ENCODE measurements around the gene SMC1B.
"Not testable (repeated sequence)": the region's sequence is repeated elsewhere in the genome, so short reads cannot be mapped to it uniquely, and the experiment has no call there.

The SMC1B gene, protein sequence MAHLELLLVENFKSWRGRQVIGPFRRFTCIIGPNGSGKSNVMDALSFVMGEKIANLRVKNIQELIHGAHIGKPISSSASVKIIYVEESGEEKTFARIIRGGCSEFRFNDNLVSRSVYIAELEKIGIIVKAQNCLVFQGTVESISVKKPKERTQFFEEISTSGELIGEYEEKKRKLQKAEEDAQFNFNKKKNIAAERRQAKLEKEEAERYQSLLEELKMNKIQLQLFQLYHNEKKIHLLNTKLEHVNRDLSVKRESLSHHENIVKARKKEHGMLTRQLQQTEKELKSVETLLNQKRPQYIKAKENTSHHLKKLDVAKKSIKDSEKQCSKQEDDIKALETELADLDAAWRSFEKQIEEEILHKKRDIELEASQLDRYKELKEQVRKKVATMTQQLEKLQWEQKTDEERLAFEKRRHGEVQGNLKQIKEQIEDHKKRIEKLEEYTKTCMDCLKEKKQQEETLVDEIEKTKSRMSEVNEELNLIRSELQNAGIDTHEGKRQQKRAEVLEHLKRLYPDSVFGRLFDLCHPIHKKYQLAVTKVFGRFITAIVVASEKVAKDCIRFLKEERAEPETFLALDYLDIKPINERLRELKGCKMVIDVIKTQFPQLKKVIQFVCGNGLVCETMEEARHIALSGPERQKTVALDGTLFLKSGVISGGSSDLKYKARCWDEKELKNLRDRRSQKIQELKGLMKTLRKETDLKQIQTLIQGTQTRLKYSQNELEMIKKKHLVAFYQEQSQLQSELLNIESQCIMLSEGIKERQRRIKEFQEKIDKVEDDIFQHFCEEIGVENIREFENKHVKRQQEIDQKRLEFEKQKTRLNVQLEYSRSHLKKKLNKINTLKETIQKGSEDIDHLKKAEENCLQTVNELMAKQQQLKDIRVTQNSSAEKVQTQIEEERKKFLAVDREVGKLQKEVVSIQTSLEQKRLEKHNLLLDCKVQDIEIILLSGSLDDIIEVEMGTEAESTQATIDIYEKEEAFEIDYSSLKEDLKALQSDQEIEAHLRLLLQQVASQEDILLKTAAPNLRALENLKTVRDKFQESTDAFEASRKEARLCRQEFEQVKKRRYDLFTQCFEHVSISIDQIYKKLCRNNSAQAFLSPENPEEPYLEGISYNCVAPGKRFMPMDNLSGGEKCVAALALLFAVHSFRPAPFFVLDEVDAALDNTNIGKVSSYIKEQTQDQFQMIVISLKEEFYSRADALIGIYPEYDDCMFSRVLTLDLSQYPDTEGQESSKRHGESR

DNA sequence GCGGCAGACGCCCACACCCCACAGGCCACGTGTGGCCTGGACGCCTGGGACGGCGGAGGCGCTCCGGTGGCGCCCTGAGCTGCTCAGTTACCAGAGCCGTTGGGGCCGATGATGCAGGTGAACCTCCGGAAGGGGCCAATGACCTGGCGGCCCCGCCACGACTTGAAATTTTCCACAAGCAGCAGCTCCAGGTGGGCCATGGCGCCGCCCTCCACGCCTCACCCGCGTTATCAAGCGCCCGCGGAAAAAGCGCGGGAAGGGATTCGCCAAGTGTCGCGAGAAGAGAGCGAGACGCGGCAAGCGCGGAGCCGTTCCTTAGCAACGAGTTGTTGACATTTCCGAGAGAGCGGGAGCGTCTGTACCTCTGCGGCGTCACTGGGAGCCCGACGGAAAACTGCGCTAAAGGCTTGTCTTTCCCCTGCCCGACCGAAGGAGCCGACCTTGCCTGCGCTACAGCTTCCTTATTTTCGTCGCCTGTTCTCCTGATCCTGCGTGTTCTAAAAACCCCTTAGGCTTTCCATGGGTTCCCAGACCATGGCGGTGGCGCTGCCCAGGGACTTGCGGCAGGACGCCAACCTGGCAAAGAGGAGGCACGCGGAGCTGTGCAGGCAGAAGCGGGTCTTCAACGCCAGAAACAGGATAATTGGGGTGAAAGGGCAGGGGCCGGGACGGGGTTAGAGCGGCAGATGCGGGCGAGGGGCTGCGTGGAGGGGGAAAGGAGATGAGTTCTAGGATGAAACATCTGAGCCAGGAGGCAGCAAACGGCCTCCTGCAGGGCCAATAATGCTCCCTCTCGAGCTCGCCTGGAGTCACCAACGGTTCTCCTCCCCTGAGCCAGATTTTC is at the start of gene SMC1B, which contains the start of gene RIBC2:
TSS of gene SMC1B (minus strand) at position 232 of the 844 bp plus-strand sequence. CDS start at position 200, 32 bp downstream.
TSS of gene RIBC2 (plus strand) at position 326 of the 844 bp plus-strand sequence. CDS start at position 520, 194 bp downstream.
- peak; percentile 21 for DNase-seq (ENCODE audit: low read depth)
- peak within 1 kb of the TSS; percentile 61 for H3K4me3 ChIP-seq (ENCODE audit: low read depth, low read length)

DNA sequence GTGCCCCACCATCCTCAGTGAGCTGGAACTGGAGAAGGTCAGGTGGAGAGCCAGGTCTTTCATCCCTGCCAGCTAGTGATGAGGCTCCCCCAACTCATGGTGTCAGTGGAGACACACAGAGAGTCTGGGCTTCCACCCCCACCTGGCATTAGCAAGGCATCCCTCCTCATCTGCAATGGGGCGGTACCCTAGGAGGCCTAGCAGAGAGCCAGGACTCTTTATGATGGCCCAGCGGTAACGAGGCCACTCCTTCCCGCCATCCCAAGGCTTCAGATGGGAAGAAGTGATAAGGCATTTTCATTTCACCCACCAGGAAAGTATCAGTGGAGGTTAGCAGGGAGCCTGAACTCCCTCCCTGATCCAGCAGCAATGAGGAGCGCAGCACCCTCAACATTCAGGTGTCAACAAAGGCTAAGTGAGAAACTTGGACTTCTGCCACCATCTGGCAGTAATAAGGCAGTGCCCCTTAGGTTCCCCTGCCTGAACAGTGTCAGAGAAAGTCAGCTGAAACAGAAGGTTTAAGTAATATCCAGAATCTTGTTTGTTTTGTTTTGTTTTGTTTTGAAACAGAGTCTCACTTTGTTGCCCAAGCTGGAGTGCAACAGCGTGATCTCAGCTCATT is 48.7 kb upstream of the SMC1B start:
- DNase-seq (ENCODE audit: low read depth) = no peak
- H3K4me3 ChIP-seq (ENCODE audit: low read depth, low read length) = no peak overlapping the region

DNA sequence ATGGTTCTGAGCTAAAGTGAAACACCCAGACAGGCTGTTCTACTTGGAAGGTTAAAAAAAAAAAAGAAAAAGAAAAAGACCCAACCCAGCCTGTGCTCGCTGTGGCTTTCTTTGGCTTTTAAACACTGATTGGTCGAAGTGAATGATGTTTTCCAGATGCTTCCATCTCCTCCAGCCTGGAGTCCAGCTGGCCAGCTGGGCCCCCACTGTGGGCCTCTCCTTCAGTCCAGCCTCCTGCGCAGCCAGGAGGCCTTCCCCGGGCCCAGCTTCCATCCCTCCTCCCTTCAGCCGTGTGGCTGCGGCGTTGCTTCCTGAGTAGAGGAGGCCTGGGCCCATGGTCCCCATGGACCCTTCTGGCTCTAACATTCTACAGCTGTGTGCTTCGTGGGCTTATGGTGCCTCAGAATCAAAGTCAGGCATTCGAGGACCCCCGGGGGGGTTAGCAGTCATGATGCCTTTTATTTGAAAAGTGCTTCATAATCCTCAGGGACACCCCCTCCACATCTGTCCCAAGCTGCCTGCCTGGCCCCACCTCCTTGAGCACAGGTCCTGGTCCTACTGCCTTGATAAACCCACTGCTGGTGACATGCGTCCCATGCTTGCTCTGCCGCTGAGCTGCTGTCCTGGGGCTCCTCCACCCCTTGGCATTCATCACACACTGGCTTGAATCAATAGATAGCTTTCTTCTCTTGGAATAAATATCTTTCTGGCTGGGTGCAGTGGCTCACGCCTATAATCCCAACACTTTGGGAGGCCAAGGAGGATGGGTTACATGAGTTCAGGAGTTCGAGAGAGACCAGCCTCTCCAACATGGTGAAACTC is 47.1 kb upstream of the SMC1B start:
- no peak for DNase-seq (ENCODE audit: low read depth)
- H3K4me3 ChIP-seq (ENCODE audit: low read depth, low read length) = no peak overlapping the region

DNA sequence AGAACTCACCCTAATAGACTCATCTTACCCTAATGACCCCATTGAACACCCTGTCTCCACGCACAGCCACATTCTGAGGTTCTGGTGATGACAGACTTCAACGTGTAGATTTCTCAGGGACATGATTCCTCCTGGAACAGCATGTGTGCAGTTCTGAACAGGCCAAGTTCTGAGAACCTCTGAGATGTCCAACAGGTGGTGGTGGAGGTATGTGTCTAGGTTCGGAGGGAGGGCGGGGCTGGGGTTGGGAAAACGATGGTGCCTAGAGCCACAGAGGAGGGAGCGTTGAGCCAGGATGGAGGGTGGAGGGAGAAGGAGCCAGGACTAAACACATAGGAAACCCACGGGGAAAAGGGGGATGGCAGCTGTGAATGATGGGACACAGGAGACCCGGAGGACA is 45.8 kb upstream of the SMC1B start:
- no peak for DNase-seq (ENCODE audit: low read depth)

DNA sequence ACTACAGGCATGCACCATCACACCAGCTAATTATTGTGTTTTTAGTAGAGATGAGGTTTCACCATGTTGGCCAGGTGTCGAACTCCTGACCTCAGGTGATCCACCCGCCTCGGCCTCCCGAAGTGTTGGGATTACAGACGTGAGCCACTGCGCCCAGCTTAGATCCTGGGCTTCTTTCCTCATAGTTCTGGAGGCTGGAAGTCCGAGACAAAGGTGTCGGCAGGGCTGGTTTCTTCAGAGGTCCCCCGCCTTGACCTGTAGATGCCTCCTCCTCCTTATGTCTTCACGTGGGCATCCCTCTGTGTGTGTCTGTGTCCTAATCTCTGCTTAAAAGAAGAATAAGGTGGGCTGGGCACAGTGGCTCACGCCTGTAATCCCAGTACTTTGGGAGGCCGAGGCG is 45.1 kb upstream of the SMC1B start:
- no peak overlapping the region for H3K4me3 ChIP-seq (ENCODE audit: low read depth, low read length)
- no peak for DNase-seq (ENCODE audit: low read depth)

More for the DNA sequence above, 45.8 kb upstream of the SMC1B start:
- H3K4me3 ChIP-seq (ENCODE audit: low read depth, low read length) = no peak overlapping the region

DNA sequence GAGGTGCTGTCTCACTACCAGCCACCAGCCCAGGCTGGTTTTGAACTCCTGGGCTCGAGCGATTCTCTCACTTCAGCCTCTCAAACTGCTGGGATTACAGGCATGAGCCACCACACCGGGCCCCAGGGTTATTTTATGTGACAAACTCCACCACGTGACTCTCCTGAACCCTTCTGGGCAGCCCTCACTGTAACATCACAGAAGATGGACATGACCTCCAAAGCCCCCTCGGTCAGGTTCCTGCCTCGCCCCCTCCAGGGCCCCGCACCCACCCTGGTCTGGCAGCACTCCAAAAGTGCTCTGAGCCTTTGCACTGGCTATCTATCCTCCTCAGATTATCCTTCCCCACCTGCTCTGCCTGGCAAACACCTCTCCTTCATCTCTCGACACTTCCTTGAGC is 43.4 kb upstream of the SMC1B start:
- DNase-seq (ENCODE audit: low read depth) = no peak
- H3K4me3 ChIP-seq (ENCODE audit: low read depth, low read length) = no peak overlapping the region

DNA sequence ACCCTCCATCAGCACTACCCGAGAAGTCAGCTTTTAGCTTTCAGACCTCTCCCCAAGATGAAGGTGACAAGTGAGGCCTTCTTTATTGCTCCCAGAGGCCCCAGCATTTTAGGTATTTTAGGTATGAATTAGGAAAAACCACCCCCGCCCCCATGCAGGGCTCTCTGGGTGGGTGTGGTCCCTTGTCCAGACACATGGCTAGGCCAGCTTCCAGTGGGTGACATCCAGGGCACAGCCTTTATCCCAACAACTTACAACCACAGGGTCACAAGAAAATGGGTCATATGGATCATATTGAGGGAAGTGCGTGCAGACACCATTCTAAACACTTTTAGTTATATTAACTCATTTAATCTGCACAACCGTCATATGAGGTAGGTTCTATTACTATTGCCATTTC is 42.2 kb upstream of the SMC1B start:
- no peak overlapping the region for H3K4me3 ChIP-seq (ENCODE audit: low read depth, low read length)

DNA sequence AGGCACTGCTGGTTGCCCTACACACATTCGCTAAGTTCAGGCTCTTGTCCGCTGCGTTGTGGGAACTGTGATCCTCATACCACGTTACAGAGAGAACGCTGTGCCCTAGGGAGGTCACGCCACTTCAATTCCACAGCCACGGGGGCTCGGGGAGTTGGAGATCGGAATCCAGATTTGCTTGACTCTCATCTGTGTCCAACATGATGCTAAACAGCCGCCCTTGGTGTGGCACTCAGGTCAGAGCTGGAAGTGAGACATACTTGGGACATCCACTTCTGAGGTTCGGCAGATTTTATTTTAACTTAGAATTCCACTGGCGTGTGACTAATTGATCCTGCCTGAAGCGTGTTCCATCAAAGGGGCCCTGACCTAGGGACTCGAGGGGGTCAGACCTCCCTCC is 41.8 kb upstream of the SMC1B start:
- H3K4me3 ChIP-seq (ENCODE audit: low read depth, low read length) = no peak overlapping the region
- no peak for DNase-seq (ENCODE audit: low read depth)

More for the DNA sequence above, 42.2 kb upstream of the SMC1B start:
- no peak for DNase-seq (ENCODE audit: low read depth)

DNA sequence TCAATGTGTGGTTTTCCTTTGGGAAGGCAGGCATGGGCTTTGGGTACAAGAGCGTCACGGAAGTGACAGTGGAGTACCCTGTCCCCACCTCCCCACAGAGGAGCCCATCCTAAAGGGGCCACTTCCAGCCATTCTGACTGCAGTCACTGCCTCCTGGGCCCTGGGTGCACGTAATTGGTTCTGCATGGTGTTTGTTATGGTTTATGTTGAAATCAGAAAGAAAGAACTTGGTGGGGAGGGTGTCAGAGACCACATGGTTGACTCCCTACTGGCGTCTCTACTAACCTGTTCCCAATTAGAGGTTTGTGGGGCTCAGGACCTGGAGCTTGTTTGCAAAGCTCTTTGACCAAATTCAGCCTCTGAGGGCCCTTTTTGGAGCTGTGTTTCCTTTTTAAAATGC is 40.9 kb upstream of the SMC1B start:
- H3K4me3 ChIP-seq (ENCODE audit: low read depth, low read length) = no peak overlapping the region
- no peak for DNase-seq (ENCODE audit: low read depth)

DNA sequence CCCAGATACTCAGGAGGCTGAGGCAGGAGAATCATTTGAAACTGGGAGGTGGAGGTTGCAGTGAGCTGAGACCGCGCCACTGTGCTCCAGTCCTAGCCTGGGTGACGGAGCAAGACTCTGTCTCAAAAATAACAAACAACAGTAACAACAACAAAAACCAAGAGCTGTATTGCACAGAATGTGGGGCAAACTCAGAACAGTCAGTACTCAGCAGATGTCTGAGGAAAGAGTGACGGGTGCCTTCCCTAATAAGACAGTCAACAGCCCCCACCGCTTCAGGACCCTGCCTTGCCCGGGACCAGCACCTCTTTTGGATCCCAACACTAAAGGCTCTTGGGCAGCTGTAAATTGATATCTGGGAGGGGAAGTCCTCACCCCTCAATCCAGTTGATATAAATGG is 40.4 kb upstream of the SMC1B start:
- no peak overlapping the region for H3K4me3 ChIP-seq (ENCODE audit: low read depth, low read length)
- no peak for DNase-seq (ENCODE audit: low read depth)

DNA sequence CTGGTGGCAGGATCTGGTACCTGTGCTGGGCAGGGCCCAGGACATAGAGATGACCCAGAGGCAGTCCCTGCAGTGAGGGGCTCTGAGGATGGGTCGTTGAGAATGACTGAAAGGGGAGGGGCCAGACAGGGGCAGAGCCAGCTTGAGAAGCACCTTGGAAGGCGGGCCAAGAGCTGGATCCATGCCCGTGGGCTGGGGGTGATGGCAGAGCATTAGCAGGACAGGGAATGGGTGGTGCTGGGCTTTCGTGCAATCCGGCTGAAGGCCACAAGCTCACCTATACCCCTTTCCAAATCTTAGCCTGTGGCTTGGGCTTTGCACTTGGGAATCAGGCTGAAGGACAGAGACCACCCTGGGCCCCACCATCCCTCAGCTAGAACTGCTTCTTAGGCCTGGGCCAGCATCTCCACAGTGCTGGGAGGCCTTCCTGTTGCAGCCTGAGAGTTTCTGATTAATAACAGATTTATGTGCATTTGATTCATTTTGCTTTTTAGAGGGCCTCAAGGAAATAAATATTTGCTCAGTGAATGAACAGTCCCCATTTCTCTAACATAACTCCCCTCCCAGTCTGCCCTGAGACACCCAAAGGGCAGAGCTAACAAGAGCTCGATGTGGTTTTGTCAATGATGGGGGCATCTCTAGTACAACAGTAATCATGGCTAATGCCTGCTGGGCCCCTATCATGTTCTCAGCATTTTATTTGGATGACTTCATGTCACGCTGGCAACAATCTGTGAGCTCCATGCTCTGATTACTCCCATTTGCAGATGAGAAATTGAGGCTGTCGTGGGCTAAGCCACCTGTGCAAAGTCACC is 39.4 kb upstream of the SMC1B start:
- H3K4me3 ChIP-seq (ENCODE audit: low read depth, low read length) = no peak overlapping the region
- no peak for DNase-seq (ENCODE audit: low read depth)

DNA sequence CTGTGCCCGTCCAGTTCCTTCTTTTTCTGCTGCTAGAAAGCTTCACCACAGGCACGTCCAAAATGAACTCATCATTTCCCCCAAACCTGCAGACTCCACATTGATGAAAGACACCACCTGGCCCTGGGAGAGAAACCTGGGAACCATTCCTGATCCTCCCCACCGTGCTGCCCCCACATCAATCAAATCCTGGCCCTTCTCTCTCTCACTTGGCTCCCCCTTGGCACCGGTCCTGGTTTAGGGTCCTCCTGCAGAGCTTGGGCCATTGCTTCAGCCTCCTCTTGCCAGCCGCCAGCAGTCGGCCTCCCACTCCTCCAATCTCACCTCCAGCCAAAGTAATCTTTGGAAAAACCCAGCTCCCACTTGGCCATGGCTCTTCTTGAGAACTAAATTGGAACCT is 38.6 kb upstream of the SMC1B start:
- H3K4me3 ChIP-seq (ENCODE audit: low read depth, low read length) = no peak overlapping the region
- DNase-seq (ENCODE audit: low read depth) = no peak

DNA sequence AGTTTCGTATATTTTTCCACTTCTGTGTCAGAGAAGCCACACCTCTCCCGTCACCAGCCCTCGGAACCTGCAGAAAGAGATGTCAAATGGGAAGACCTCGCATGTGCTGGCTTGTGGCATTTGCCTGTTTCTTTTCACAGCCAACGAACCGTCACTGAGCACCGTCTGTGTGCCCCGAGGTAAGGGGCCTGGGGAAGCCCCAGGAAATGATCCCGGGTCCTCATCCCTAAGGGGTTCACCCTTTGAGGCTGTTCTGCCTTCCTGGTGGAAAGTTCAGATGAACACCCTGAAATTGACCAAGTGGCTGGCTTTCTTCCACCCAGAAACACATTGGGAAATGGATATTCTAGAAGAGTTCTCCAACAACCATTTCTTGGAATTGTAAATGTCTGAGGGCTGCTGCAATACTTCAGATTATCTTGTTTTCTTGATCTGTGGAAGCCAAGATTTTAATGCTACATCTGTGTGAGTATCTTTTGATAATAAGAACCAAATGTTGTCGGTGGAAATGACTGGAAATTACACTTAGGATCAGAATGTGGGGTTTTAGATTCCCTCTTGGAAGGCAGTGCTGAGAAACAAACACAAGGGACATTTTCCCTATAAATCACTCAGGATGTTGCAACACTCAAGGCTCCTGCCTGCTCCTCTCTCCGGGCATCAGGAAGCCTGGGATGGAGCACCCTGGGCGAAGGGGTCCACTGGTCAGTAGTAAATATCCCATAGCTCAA is 37.7 kb upstream of the SMC1B start:
- DNase-seq (ENCODE audit: low read depth) = peak; percentile 83
- H3K4me3 ChIP-seq (ENCODE audit: low read depth, low read length) = no peak overlapping the region

DNA sequence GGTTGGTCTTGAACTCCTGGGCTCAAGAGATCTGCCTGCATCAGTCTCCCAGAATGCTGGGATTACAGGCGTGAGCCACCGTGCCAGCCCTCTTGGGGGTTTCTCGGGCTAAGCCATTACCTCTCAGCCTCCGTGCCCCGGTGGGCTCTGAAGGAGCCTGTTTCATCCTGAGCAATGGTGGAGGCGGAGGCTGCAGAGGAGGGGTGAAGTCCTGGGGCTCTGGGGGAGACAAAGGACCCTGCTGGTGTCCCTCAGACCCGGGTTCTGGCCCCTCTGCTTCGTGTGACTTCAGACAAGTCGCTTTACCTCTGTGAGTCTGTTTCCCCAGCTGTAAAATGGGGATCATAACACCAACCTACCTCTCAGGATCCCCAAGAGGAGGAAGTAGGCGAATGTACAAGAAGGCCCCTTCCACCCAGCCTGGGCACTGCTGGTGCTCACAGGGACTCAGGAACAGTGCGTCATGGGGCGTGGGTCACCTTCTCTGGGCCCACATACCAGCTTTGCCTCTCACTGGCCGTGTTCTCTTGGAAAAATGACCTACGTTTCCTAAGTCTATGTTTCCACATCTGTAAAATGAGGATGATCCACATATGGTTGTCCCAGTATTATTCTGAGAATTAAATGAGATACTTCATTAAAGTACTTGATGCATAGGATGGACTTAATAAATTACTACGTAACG is 36.8 kb upstream of the SMC1B start:
- DNase-seq (ENCODE audit: low read depth) = no peak
- H3K4me3 ChIP-seq (ENCODE audit: low read depth, low read length) = no peak overlapping the region

DNA sequence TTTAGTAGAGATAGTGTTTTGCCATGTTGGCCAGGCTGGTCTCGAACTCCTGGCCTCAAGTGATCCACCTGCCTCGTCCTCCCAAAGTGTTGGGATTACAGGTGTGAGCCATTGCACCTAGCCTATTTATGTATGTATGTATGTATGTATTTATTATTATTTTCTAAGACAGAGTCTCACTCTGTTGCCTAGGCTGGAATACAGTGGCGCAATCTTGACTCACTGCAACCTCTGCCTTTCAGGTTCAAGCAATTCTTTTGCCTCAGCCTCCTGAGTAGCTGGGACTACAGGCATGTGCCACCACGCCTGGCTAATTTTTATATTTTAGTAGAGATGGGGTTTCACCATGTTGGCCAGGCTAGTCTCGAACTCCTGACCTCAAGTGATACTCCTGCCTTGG is 36.0 kb upstream of the SMC1B start:
- H3K4me3 ChIP-seq (ENCODE audit: low read depth, low read length); DNase-seq (ENCODE audit: low read depth): not testable (repeated sequence)

DNA sequence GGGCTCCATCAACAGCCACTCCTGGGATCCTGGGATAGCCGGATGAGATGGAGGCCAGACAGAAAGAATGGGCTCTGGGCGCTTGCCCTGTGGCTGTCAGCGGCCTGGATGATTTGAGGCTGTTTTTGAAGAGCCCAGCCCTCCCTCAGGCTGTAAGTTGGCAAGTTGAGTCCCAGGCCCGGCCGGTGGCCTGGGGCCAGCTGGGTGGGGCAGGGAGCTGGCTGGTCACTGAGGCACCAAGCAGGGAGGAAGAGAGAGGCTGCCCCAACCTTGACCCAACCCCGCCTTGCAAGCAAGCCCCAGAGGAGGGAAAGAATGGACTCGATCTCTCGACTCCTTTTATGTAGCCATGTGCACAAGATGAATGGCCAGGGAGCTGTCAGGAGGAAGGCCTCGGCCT is 35.0 kb upstream of the SMC1B start:
- DNase-seq (ENCODE audit: low read depth) = no peak

More for the DNA sequence above, 35.0 kb upstream of the SMC1B start:
- H3K4me3 ChIP-seq (ENCODE audit: low read depth, low read length) = no peak overlapping the region

Measured in skeletal muscle cell (primary cell).